Naive thymus-derived CD8-positive, alpha-beta T cell (primary cell): Measurements from ENCODE around the gene GNL1. TPM values are rescaled to one million over a fixed set of nuclear protein-coding genes. Genes with fewer than 3 reads are reported as not detected.
A peak's percentile ranks its signal among the peaks of the same experiment; 100 is the strongest.
"Not testable (repeated sequence)": the region's sequence is repeated elsewhere in the genome, so short reads cannot be mapped to it uniquely, and the experiment has no call there.

Source experiments
- ATAC-seq, 2 donors: fragments of 150-1000 bp; cut with Tn5 transposase in 1 of 2; sonication (Bioruptor Pico), chemical (Tn5 transposase) in 1 of 2; 1 replicate in 1 of 2; 2 replicates in 1 of 2; pipeline ENCODE4 v1.10.0; 2021; ENCODE audit warnings: mild to moderate bottlenecking in 2 of 2, moderate library complexity in 2 of 2
- POLR2A ChIA-PET: fragments of 350-600 bp; sonication (Branson Sonifier 250); formaldehyde crosslinking; loops from one replicate; lab custom pipeline; 2021; ENCODE audit warnings: antibody characterized with exemption; lab: Charles Lee
- DNase-seq, 10 donors: peaks; one replicate each; pipeline versions ENCODE4 v3.0.0 to v3.0.0-alpha.2; 2020 to 2022
- H3K27ac Mint-ChIP-seq, 10 donors: one replicate each; pipeline ENCODE4 v1.8.0; 2020 to 2022; ENCODE audit warnings: mild to moderate bottlenecking in 10 of 10, mixed read lengths in 10 of 10, moderate library complexity in 4 of 10, inconsistent platforms in 1 of 10
- H3K27me3 Mint-ChIP-seq, 5 donors: one replicate each; pipeline ENCODE4 v1.8.0; 2021 to 2022; ENCODE audit warnings: mixed read lengths in 5 of 5
- H3K36me3 Mint-ChIP-seq, 3 donors: one replicate each; pipeline ENCODE4 v1.8.0; 2020 to 2022; ENCODE audit warnings: mixed read lengths in 3 of 3, mild to moderate bottlenecking in 2 of 3, inconsistent platforms in 1 of 3
- H3K4me1 Mint-ChIP-seq, 4 donors: one replicate each; pipeline ENCODE4 v1.8.0; 2021 to 2022; ENCODE audit warnings: mixed read lengths in 4 of 4
- H3K4me3 Mint-ChIP-seq, 10 donors: one replicate each; pipeline ENCODE4 v1.8.0; 2020 to 2022; ENCODE audit warnings: mild to moderate bottlenecking in 10 of 10, mixed read lengths in 10 of 10, moderate library complexity in 6 of 10, inconsistent platforms in 1 of 10
- H3K9me3 Mint-ChIP-seq, 9 donors: one replicate each; pipeline ENCODE4 v1.8.0; 2020 to 2022; ENCODE audit warnings: mixed read lengths in 9 of 9, mild to moderate bottlenecking in 3 of 9, inconsistent platforms in 1 of 9, moderate library complexity in 1 of 9
- polyA plus RNA-seq, 3 donors: library from polyadenylated mRNA; unstranded; fragments of 300-500 nt; fragmentation: Illumina TruSeq; gene quantifications; one replicate each; pipeline ENCODE4 v1.2.3, GENCODE V29; 2021
- total RNA-seq, 8 experiments: library from RNA in 2 of 8; stranded (reverse) in 2 of 8; gene quantifications; one replicate each; pipeline ENCODE4 v1.2.3 and lab custom pipeline; 2021 to 2026

Gene GNL1
- total and polyA plus RNA-seq, 5 experiments from 2014 or later: 24.7 to 80.7 (median 34.1) TPM

DNA sequence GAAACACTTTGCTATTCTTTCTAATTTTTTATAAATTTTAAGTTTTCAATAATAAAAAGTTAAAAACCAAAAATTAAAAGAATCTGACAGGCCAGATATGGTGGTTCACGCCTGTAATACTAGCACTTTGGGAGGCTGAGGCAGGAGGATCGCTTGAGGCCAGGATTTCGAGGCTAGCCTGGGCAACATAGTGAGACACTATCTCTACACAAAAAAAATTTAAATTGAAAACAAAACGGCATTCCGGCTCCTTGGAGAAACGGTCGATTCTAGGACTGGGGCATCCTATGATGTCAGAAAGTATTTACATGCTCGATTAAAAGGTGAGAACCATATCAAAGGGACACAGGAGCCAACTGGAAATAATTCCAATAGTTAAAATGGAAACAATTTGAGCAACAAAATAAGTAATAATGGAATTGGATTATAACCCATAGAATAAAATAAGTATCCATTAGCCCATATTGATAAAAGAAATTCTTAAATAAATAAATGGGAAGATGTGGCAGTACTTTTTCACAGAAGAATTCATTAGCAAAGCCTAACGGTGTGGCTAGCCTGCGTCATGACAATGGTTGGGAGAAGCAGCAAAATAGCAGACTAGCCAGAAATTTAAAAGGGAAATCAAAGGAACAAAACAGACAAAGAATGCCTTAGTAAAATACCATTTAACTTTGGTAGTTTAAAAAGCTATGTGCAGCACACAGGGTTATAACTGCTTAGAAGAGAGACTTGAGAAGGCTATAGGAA is 45.7 kb downstream of the GNL1 start:
- no peaks in the 10 kb centered on the region for H3K9me3 Mint-ChIP-seq
- H3K36me3 Mint-ChIP-seq: no peaks in the 10 kb centered on the region
- ATAC-seq (no peak), DNase-seq (no peak)
- peak overlapping the region in 9 of 10 donors; percentile 35 to 93 (median 86) for H3K27ac Mint-ChIP-seq
- H3K27me3 Mint-ChIP-seq: peaks cover 0 to 2% (median 0%) of the 10 kb centered on the region in 5 donors
- H3K4me3 Mint-ChIP-seq: peak overlapping the region in 8 of 10 donors; percentile 59 to 75 (median 68)
- POLR2A ChIA-PET: interaction anchor here (1.0 to 16.3 kb wide), 7 partner anchors 7 to 220 kb away, joined by 3 to 540 read pairs (median 42); partner anchors contain the start of gene HLA-E
- peaks cover 26 to 90% (median 76%) of the 10 kb centered on the region in 4 donors for H3K4me1 Mint-ChIP-seq

DNA sequence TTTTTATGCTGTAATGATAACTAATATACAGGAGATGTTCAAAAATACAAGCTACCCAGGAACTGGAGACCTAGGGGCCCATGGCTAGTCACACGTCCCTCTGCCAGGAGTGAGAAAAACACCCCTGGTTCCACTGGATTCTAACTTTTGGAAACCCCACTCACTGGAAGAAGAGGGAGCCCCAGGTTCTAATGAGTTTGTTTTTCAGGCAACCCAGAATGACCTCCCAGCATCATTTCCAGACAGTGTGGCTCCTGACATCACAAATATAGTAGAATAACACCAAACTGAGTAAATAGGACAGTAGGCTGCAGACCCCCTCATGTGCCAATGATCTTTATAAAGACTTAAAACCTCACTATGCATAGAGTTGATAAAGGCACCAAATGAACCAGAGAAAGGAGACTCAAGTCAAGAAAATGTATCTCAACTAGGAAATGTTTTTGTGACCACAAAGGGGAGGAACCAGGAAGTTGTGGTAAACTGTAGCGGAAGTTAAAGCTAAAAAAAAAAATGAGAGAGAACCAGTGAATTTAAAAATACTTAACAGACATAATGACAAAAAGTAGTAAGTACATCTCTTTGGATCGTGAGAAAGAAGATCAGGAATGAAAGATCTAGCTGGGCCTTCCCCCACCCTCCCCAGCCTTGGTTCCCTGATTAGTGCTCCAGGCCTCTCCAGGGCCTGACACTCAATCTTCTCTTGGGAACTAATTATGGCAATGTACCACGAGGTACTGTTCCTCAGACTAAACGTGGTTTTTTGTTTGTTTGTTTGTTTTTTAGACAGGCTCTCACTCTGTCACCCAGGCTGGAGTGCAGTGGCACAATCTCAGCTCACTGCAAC is 47.2 kb downstream of the GNL1 start:
- Mint-ChIP-seq H3K9me3 (no peaks in the 10 kb centered on the region), H3K36me3 (no peaks in the 10 kb centered on the region), H3K4me1 (peaks cover 22 to 76% (median 65%) of the 10 kb centered on the region in 4 donors), H3K27ac (peak overlapping the region; percentile 53 to 96 (median 88)), H3K4me3 (peak overlapping the region; percentile 65 to 87 (median 76)), H3K27me3 (peaks cover 0 to 2% (median 0%) of the 10 kb centered on the region in 5 donors)
- DNase-seq: peak in 5 of 10 donors; percentile 53 to 87 (median 86)
- POLR2A ChIA-PET: interaction anchor here (0.7 to 16.3 kb wide), 10 partner anchors 6 to 222 kb away, joined by 3 to 540 read pairs (median 7); partner anchors contain the start of gene HLA-E
- ATAC-seq: peak; percentile 88 to 90

DNA sequence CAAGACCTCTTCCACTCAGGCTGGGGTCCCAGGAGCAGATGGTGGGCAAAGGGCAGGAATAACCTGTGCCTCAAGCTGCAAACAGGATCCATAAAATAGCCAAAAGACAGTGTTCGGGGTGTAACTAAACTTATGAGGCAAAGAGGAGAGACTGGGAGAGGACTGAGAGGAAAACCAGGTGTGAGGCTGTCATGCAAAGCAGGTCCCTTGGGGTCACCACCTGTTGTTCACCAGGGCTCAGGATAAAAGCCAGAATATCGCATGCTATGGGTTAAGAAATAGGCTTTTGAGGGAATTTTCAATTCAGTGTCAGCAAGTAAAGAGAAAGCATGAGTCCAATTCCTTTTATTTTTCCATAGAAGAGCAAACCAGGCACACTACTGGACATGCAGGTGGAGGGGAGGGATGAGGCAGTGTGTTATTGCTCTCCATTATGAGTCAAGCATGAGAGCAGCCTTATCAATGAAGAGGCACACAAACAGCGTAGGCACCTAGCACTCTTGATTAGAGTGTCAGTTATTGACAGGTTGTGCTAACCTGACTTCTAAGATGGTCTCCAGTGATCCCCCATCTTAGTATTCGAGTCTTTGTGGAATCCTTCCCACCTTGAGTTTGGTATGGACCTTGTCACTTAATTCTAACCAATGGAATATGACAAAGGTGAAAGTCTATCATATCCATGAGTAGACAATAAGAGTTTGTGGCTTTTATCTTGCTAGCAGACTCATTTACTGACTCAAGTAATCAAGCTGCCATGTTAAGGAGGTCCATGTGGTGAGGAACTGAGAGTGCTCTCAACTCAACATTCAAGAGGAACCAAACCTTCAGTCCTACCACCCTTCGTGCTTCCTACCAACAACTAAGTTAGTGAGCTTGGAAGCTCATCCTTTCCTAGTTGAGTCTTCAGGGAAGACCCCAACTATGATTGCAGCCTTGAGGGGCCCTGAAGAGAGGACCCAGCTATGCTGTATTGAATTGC is 48.2 kb downstream of the GNL1 start:
- peaks cover 0 to 2% (median 0%) of the 10 kb centered on the region in 5 donors for H3K27me3 Mint-ChIP-seq
- H3K36me3 Mint-ChIP-seq: no peaks in the 10 kb centered on the region
- POLR2A ChIA-PET: interaction anchor here (0.6 to 16.3 kb wide), 7 partner anchors 5 to 374 kb away, joined by 3 to 540 read pairs (median 42); partner anchors contain the start of gene HLA-E
- DNase-seq (no peak), ATAC-seq (no peak)
- no peaks in the 10 kb centered on the region for H3K9me3 Mint-ChIP-seq
- peaks cover 22 to 71% (median 62%) of the 10 kb centered on the region in 4 donors for H3K4me1 Mint-ChIP-seq
- peak overlapping the region; percentile 65 to 87 (median 76) for H3K4me3 Mint-ChIP-seq
- H3K27ac Mint-ChIP-seq: peak overlapping the region; percentile 53 to 96 (median 88)

- DNase-seq (no peak), ATAC-seq (peak; percentile 67 to 81)
- H3K27ac Mint-ChIP-seq: peak overlapping the region in 9 of 10 donors; percentile 73 to 91 (median 89)
- POLR2A ChIA-PET: interaction anchor here (0.6 to 16.3 kb wide), 12 partner anchors 9 to 819 kb away, joined by 3 to 540 read pairs (median 5); partner anchors contain the start of genes GNL1 and HLA-E
- no peaks in the 10 kb centered on the region for H3K27me3 Mint-ChIP-seq
- no peaks in the 10 kb centered on the region for H3K36me3 Mint-ChIP-seq
- H3K4me3 Mint-ChIP-seq: peak overlapping the region; percentile 73 to 89 (median 82)
- H3K4me1 Mint-ChIP-seq: peaks cover 28 to 53% (median 47%) of the 10 kb centered on the region in 4 donors
- no peaks in the 10 kb centered on the region for H3K9me3 Mint-ChIP-seq
Measured at GRCh38 chr6:30500421-30501355, 55.6 kb downstream of the GNL1 start.

DNA sequence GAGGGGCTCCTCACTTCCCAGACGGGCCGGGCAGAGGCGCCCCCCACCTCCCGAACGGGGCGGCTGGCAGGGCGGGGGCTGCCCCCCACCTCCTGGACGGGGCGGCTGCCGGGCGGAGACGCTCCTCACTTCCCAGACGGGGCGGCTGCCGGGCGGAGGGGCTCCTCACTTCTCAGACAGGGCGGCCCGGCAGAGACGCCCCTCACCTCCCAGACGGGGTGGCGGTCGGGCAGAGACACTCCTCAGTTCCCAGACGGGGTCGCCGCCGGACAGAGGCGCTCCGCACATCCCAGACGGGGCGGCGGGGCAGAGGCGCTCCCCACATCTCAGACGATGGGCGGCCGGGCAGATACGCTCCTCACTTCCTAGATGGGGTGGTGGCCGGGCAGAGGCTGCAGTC is 57.6 kb downstream of the GNL1 start:
- H3K27ac Mint-ChIP-seq, H3K4me3 Mint-ChIP-seq, H3K27me3 Mint-ChIP-seq, ATAC-seq, DNase-seq, H3K9me3 Mint-ChIP-seq: not testable (repeated sequence)
- Mint-ChIP-seq H3K36me3 (peaks cover 0 to 10% (median 2%) of the 10 kb centered on the region in 3 donors), H3K4me1 (peaks cover 42 to 68% (median 64%) of the 10 kb centered on the region in 4 donors)
- POLR2A ChIA-PET: interaction anchor here (0.9 to 16.3 kb wide), 3 partner anchors 7 to 24 kb away, joined by 6 to 540 read pairs (median 142); partner anchors contain the start of gene HLA-E

GRCh38 chr6:30497714-30498113 is 58.6 kb downstream of the GNL1 start:
- Mint-ChIP-seq H3K27me3 (no peaks in the 10 kb centered on the region), H3K9me3 (no peaks in the 10 kb centered on the region), H3K4me1 (peaks cover 46 to 76% (median 71%) of the 10 kb centered on the region in 4 donors), H3K4me3 (no peak overlapping the region), H3K27ac (peak overlapping the region in 7 of 10 donors; percentile 25 to 97 (median 74)), H3K36me3 (peaks cover under 1 to 19% (median 3%) of the 10 kb centered on the region in 3 donors)
- POLR2A ChIA-PET: interaction anchor here (8.6 to 12.2 kb wide), 3 partner anchors 9 to 43 kb away, joined by 210 to 540 read pairs (median 211); no protein-coding TSS in a partner anchor
- DNase-seq: no peak
- no peak for ATAC-seq

GRCh38 chr6:30497261-30497599 is 59.1 kb downstream of the GNL1 start:
- H3K27me3 Mint-ChIP-seq, H3K9me3 Mint-ChIP-seq, DNase-seq, ATAC-seq: not testable (repeated sequence)
- Mint-ChIP-seq H3K4me3 (peak overlapping the region in 1 of 10 donors; percentile 19), H3K36me3 (peaks cover 6 to 24% (median 7%) of the 10 kb centered on the region in 3 donors), H3K27ac (peak overlapping the region in 9 of 10 donors; percentile 12 to 97 (median 77)), H3K4me1 (peaks cover 50 to 81% (median 76%) of the 10 kb centered on the region in 4 donors)
- POLR2A ChIA-PET: interaction anchor here (8.2 to 12.2 kb wide), 4 partner anchors 10 to 43 kb away, joined by 210 to 540 read pairs (median 212); no protein-coding TSS in a partner anchor

DNA sequence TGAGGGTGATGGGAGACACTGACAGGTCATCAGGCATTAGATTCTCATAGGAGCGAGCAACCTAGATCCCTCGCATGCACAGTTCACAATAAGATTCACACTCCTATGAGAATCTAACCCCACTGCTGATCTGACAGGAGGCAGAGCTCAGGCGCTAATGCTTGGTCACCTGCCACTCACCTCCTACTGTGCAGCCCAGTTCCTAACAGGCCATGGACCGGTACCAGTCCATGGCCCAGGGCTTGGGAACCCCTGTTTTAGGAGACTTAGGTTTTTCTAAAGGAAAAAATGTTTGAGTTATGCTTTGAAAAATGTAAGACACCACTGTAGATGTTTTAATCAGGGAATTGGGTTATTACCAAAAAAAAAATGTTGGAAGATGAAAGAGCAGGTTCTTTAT is 60.3 kb downstream of the GNL1 start:
- ATAC-seq: no peak
- DNase-seq: no peak
- POLR2A ChIA-PET: interaction anchor here (0.6 to 12.2 kb wide), 5 partner anchors 11 to 130 kb away, joined by 3 to 540 read pairs (median 211); no protein-coding TSS in a partner anchor

GRCh38 chr6:30495060-30495459 is 61.2 kb downstream of the GNL1 start:
- Mint-ChIP-seq H3K27ac (peak overlapping the region; percentile 87 to 100 (median 95)), H3K4me3 (peak overlapping the region; percentile 9 to 100 (median 96)), H3K36me3 (peaks cover 17 to 45% (median 29%) of the 10 kb centered on the region in 3 donors), H3K4me1 (peaks cover 49 to 90% (median 77%) of the 10 kb centered on the region in 4 donors)
- H3K27me3 Mint-ChIP-seq, H3K9me3 Mint-ChIP-seq, DNase-seq, ATAC-seq: not testable (repeated sequence)
- POLR2A ChIA-PET: interaction anchor here (5.9 to 12.2 kb wide), 5 partner anchors 12 to 61 kb away, joined by 33 to 540 read pairs (median 211); partner anchors contain the start of genes GNL1 and PRR3

More for the DNA sequence above, 60.3 kb downstream of the GNL1 start:
- peaks cover 54 to 91% (median 82%) of the 10 kb centered on the region in 4 donors for H3K4me1 Mint-ChIP-seq
- H3K27ac Mint-ChIP-seq: peak overlapping the region in 8 of 10 donors; percentile 16 to 97 (median 84)
- H3K36me3 Mint-ChIP-seq: peaks cover 10 to 36% (median 20%) of the 10 kb centered on the region in 3 donors
- H3K27me3 Mint-ChIP-seq: no peaks in the 10 kb centered on the region
- H3K9me3 Mint-ChIP-seq: no peaks in the 10 kb centered on the region
- peak overlapping the region in 7 of 10 donors; percentile 4 to 95 (median 31) for H3K4me3 Mint-ChIP-seq
